Measurements from ENCODE around the gene DDX59. TPM values are rescaled to one million over a fixed set of nuclear protein-coding genes. Genes with fewer than 3 reads are reported as not detected.

Gene DDX59
- total RNA-seq, result 22.4 and 23.9 TPM in 2 replicates
- long read RNA-seq, transcript DDX59-201 (8 exons, 2,289 nt), result major isoform, 26 of 91 reads
- long read RNA-seq, partial matches to known transcripts, result 36 of 91 reads
- long read RNA-seq, other reads (novel, unspliced or antisense), result 29 of 91 reads

DNA sequence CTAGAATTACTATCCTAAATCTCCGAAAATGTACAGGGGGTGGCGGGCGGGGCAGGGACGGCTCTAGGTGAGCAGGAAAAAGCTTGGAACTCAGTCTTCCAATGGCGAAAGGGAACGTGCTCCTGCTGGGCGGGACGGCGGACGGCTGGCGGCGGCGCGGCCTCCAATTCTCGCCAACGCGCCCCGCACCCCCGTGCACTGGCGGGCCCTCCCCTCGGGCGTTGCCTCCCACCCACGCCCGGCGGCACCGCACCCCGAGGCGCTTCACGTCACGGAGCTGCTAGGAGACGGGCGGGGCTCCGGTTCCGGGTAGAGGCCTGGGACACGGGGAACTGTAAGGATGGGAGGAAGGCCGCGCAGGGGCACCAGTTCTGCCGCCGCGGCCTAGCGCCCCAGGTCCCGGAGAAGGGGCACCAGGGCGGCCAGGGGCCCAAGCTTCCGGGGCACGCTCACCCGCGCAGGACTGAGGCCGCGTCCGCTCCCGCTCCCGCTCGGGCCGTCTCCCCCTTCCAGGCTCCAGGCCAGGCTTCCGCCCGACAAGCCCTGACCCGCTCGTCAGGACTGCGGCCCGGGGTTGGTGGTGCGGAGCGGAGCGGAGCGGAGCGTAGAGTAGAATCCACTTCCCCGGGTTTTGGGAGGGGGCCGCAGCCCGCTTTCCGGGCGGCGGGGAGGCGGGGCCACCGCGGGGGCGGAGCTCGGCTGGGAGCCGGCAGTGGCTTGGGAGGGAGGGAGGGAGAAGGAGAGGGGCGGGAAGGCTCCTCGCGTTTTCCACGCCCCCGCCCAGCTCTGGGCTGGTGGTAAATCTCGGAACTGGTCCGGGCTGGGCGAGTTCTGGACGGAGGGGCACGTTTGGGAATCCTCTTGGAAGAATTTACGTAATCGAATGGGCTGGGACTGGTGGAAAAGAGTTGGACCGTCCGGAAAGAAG lies at the start of gene DDX59:
TSS of gene DDX59 (minus strand) at position 594 of the 928 bp plus-strand sequence. CDS start 3,167 bp downstream, outside the sequence.
- peak within 1 kb of the TSS; percentile 99 for H3K27ac Mint-ChIP-seq (ENCODE audit: unreplicated experiment)
- H3K36me3 Mint-ChIP-seq (ENCODE audit: unreplicated experiment), result peaks cover 10% of the 10 kb centered on the region
- H3K4me1 Mint-ChIP-seq (ENCODE audit: unreplicated experiment), result peaks cover 45% of the 10 kb centered on the region
- H3K4me3 Mint-ChIP-seq (ENCODE audit: unreplicated experiment), result peak within 1 kb of the TSS; percentile 89
- TF ChIP-seq, protein P1, sequence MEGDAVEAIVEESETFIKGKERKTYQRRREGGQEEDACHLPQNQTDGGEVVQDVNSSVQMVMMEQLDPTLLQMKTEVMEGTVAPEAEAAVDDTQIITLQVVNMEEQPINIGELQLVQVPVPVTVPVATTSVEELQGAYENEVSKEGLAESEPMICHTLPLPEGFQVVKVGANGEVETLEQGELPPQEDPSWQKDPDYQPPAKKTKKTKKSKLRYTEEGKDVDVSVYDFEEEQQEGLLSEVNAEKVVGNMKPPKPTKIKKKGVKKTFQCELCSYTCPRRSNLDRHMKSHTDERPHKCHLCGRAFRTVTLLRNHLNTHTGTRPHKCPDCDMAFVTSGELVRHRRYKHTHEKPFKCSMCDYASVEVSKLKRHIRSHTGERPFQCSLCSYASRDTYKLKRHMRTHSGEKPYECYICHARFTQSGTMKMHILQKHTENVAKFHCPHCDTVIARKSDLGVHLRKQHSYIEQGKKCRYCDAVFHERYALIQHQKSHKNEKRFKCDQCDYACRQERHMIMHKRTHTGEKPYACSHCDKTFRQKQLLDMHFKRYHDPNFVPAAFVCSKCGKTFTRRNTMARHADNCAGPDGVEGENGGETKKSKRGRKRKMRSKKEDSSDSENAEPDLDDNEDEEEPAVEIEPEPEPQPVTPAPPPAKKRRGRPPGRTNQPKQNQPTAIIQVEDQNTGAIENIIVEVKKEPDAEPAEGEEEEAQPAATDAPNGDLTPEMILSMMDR (IDR thresholded peaks at IDR 0.05), result no peak
- H3K27me3 Mint-ChIP-seq (ENCODE audit: unreplicated experiment), result no peaks in the 10 kb centered on the region
- H3K9me3 Mint-ChIP-seq (ENCODE audit: unreplicated experiment), result no peaks in the 10 kb centered on the region
- peak; percentile 98 for DNase-seq (ENCODE audit: extremely low spot score, unreplicated experiment)

DNA sequence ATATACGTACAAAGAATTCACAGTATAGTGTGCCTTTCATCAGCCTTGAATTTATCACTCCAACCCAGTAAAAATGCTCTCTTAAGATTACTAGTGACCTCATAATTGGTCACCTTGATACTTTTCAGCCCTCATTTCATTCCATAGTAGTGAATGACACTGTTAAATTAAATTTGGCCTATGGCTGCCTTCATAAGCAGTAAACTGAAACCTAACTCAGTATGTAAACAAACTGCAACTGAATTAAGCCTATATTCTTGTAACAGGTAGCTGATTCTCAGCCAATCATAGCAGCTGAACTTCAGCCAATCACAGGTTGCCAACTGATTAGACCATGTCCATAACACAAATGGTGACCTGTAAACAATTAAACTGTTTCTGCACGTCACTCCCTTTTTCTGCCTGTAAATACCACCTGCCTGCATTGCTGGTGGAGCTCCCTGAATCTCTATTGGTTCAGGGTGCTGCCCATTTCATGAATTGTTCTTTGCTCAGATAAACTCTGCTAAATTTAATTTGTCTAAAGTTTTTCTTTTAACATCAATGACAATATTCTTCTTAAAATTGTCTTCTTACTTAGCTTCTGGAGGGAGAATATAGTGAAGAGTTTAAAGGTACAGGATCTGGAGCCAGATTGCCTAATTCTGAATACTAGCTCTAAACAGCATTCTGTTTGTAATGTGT lies 44.9 kb upstream of the DDX59 start:
- DNase-seq (ENCODE audit: extremely low spot score, unreplicated experiment), result no peak
- H3K9me3 Mint-ChIP-seq (ENCODE audit: unreplicated experiment), result peaks cover 8% of the 10 kb centered on the region
- H3K4me1 Mint-ChIP-seq (ENCODE audit: unreplicated experiment), result no peaks in the 10 kb centered on the region
- no peak overlapping the region for H3K4me3 Mint-ChIP-seq (ENCODE audit: unreplicated experiment)
- H3K27me3 Mint-ChIP-seq (ENCODE audit: unreplicated experiment), result peaks cover 9% of the 10 kb centered on the region
- no peak overlapping the region for H3K27ac Mint-ChIP-seq (ENCODE audit: unreplicated experiment)
- TF ChIP-seq, protein P1 (IDR thresholded peaks at IDR 0.05), result no peak
- H3K36me3 Mint-ChIP-seq (ENCODE audit: unreplicated experiment), result no peaks in the 10 kb centered on the region

DNA sequence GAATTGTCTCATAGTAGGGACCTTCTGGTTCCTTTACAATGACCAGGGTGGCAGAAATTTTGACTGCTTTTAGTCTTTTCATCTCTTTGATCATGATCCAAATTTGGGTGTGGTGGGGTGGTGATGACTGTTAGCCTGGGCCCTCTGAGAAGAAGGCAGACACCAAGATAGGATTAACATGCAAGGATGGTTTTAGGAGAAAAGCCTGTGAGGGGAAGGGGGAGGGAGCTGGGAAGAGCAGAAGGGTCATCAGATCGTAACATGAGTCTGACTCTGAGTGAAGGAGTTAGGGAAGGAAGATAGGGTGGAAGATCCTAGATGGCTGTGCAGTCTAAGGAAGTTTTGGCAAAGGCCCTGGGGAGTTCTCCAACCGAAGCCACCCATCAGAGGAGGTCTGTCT lies 40.5 kb upstream of the DDX59 start:
- H3K36me3 Mint-ChIP-seq (ENCODE audit: unreplicated experiment), result no peaks in the 10 kb centered on the region
- TF ChIP-seq, protein P1 (IDR thresholded peaks at IDR 0.05), result no peak
- H3K4me3 Mint-ChIP-seq (ENCODE audit: unreplicated experiment), result no peak overlapping the region
- peaks cover 8% of the 10 kb centered on the region for H3K9me3 Mint-ChIP-seq (ENCODE audit: unreplicated experiment)
- no peak overlapping the region for H3K27ac Mint-ChIP-seq (ENCODE audit: unreplicated experiment)
- no peak for DNase-seq (ENCODE audit: extremely low spot score, unreplicated experiment)
- peaks cover 2% of the 10 kb centered on the region for H3K27me3 Mint-ChIP-seq (ENCODE audit: unreplicated experiment)
- no peaks in the 10 kb centered on the region for H3K4me1 Mint-ChIP-seq (ENCODE audit: unreplicated experiment)

DNA sequence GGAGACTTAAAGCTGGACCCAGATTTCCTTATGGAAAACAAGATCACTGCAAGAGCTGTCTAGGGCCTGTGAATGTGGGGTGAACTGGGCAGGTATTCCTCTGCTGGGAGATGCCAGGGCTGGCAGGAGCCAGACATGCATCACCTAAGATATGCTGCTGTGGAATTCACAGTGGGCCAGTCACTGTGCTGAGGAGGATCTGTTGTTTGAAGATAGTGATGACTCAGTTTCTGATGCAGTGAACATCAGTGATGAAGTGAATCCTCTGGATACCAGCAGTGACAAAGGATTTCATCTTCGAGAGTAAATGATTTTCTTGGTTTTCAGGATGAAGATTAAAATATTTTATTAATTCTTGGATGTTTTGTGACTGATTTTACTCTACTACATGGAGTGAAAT lies 39.1 kb upstream of the DDX59 start:
- Mint-ChIP-seq H3K27me3 (ENCODE audit: unreplicated experiment) (peaks cover 2% of the 10 kb centered on the region), H3K4me1 (ENCODE audit: unreplicated experiment) (no peaks in the 10 kb centered on the region), H3K36me3 (ENCODE audit: unreplicated experiment) (no peaks in the 10 kb centered on the region), H3K27ac (ENCODE audit: unreplicated experiment) (no peak overlapping the region), H3K4me3 (ENCODE audit: unreplicated experiment) (no peak overlapping the region), H3K9me3 (ENCODE audit: unreplicated experiment) (peaks cover 3% of the 10 kb centered on the region)
- no peak for DNase-seq (ENCODE audit: extremely low spot score, unreplicated experiment)
- TF ChIP-seq, protein P1 (IDR thresholded peaks at IDR 0.05), result no peak

DNA sequence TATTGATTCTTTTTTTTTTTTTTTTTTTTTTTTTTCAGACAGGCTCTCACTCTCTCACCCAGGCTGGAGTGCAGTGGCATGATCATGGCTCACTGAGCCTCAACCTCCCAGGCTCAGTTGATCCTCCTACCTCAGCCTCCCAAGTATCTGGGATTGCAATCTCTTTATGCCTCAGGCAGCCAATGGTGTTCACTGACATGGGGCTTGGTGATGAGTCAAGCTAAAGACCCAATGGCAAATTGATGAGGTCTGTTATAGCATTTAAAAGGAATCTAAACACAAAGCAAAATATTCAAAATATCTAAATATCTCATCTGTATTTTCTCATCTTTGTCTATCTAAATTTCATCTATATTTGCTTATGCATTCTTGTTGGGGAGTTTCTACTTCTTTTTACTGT lies 38.5 kb upstream of the DDX59 start:
- H3K27ac Mint-ChIP-seq (ENCODE audit: unreplicated experiment), result no peak overlapping the region
- no peaks in the 10 kb centered on the region for H3K36me3 Mint-ChIP-seq (ENCODE audit: unreplicated experiment)
- no peaks in the 10 kb centered on the region for H3K4me1 Mint-ChIP-seq (ENCODE audit: unreplicated experiment)
- no peaks in the 10 kb centered on the region for H3K27me3 Mint-ChIP-seq (ENCODE audit: unreplicated experiment)
- no peak for DNase-seq (ENCODE audit: extremely low spot score, unreplicated experiment)
- TF ChIP-seq, protein P1 (IDR thresholded peaks at IDR 0.05), result no peak
- H3K9me3 Mint-ChIP-seq (ENCODE audit: unreplicated experiment), result no peaks in the 10 kb centered on the region
- no peak overlapping the region for H3K4me3 Mint-ChIP-seq (ENCODE audit: unreplicated experiment)
